ENCODE data around the gene HS1BP3. TPM values are rescaled to one million over a fixed set of nuclear protein-coding genes. Genes with fewer than 3 reads are reported as not detected.

The HS1BP3 gene
- total and polyA plus RNA-seq, 2 of the 13 experiments (the other 11 are each of a cell fraction or from before 2014, with no cell fraction given): 15.2 to 22.0 TPM

DNA sequence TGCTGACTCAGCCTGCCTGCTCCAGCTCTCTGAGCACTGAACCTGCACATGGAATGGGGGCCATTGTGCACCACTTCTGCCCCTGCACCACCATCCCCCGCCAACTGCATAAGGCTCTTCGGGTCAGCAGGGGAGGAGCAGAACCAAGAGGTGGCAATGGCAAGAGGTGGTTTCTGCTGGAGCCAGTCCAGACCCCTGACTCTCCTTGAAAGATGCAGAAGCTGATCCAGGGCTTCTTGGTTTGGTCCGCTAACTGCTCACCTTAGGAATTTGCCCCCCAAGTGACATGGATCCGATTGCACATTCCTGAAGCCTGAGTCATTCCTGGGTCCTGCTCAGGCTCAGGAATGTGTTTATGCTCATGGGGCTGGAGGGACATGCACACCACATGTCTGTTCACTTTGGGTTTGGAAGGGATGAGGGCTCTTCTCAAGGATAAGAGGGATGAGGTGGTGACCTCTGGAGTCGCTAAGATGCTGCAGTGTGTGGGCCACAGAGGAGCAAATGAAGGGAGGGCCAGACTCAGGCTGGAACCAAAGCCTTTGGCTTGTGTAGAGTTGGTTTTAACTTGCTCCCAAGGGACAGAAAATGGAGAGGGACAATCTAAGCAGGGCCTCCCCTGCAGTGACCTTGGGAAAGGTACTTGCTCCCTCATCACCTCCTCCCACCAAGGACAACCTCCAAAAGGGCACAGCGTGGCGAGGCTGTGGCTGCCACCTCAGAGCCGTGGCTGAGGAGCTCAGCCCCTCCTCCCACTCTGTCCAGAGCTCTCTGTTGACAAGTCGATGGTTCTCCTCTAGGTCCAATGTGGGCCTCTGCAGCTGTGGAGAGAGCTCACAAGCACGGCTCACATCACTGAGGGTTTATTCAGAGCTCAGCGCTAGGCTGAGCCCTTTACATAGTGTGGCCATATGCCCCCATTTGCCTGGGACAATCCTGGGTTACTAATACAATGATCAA lies 66.2 kb downstream of the HS1BP3 start (continued):
- TF ChIP-seq, protein P1, sequence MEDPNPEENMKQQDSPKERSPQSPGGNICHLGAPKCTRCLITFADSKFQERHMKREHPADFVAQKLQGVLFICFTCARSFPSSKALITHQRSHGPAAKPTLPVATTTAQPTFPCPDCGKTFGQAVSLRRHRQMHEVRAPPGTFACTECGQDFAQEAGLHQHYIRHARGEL (CRISPR knock-in tag; IDR thresholded peaks at IDR 0.05): 0 out of 2 replicates have a peak, but pooled peaks have one; percentile 51
- TF ChIP-seq, protein P2, sequence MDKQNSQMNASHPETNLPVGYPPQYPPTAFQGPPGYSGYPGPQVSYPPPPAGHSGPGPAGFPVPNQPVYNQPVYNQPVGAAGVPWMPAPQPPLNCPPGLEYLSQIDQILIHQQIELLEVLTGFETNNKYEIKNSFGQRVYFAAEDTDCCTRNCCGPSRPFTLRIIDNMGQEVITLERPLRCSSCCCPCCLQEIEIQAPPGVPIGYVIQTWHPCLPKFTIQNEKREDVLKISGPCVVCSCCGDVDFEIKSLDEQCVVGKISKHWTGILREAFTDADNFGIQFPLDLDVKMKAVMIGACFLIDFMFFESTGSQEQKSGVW (CRISPR knock-in tag; IDR thresholded peaks at IDR 0.05; ENCODE audit: borderline replicate concordance): no peak; the same call in 1 of the 2 replicates
- TF ChIP-seq GTF3A (CRISPR knock-in tag; conservative IDR thresholded peaks at IDR 0.05) (0 out of 2 replicates have a peak, but pooled peaks have one; percentile 31), REPIN1 (CRISPR knock-in tag; IDR thresholded peaks at IDR 0.05; ENCODE audit: borderline replicate concordance, low read depth) (no peak; the same call in 1 of the 2 replicates), PAWR (CRISPR knock-in tag; IDR thresholded peaks at IDR 0.05; ENCODE audit: borderline replicate concordance) (no peak), ZNF644 (CRISPR knock-in tag; IDR thresholded peaks at IDR 0.05; ENCODE audit: low read depth) (peak; percentile 85), MEF2D (CRISPR knock-in tag; IDR thresholded peaks at IDR 0.05) (peak; percentile 32; the same call in 1 of the 2 replicates), SOX13 (IDR thresholded peaks at IDR 0.05) (0 out of 2 replicates have a peak, but pooled peaks have one; percentile 34), SOX13 (CRISPR knock-in tag; conservative IDR thresholded peaks at IDR 0.05 in 1 of 2, IDR thresholded peaks at IDR 0.05 in 1 of 2) (peak; percentile 69 to 83), KDM1A (CRISPR knock-in tag; IDR thresholded peaks at IDR 0.05) (0 out of 2 replicates have a peak, but pooled peaks have one; percentile 25), GABPB1 (CRISPR knock-in tag; IDR thresholded peaks at IDR 0.05) (peak; percentile 30; the same call in 1 of the 2 replicates), NKX3-1 (CRISPR knock-in tag; IDR thresholded peaks at IDR 0.05) (no peak), ZMYM2 (CRISPR knock-in tag; IDR thresholded peaks at IDR 0.05) (no peak)
- TF ChIP-seq, protein P3, sequence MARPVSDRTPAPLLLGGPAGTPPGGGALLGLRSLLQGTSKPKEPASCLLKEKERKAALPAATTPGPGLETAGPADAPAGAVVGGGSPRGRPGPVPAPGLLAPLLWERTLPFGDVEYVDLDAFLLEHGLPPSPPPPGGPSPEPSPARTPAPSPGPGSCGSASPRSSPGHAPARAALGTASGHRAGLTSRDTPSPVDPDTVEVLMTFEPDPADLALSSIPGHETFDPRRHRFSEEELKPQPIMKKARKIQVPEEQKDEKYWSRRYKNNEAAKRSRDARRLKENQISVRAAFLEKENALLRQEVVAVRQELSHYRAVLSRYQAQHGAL (CRISPR knock-in tag; IDR thresholded peaks at IDR 0.05; ENCODE audit: not compliant biosample characterization): no peak
- TF ChIP-seq, protein P4, sequence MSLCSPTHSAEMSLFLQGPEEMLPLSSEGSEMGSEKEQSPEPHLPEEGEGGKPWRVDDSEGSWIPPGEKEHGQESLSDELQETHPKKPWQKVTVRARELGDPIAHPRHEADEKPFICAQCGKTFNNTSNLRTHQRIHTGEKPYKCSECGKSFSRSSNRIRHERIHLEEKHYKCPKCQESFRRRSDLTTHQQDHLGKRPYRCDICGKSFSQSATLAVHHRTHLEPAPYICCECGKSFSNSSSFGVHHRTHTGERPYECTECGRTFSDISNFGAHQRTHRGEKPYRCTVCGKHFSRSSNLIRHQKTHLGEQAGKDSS (CRISPR knock-in tag; IDR thresholded peaks at IDR 0.05; ENCODE audit: borderline replicate concordance, low read depth): peak; percentile 95
- TF ChIP-seq, protein P5, sequence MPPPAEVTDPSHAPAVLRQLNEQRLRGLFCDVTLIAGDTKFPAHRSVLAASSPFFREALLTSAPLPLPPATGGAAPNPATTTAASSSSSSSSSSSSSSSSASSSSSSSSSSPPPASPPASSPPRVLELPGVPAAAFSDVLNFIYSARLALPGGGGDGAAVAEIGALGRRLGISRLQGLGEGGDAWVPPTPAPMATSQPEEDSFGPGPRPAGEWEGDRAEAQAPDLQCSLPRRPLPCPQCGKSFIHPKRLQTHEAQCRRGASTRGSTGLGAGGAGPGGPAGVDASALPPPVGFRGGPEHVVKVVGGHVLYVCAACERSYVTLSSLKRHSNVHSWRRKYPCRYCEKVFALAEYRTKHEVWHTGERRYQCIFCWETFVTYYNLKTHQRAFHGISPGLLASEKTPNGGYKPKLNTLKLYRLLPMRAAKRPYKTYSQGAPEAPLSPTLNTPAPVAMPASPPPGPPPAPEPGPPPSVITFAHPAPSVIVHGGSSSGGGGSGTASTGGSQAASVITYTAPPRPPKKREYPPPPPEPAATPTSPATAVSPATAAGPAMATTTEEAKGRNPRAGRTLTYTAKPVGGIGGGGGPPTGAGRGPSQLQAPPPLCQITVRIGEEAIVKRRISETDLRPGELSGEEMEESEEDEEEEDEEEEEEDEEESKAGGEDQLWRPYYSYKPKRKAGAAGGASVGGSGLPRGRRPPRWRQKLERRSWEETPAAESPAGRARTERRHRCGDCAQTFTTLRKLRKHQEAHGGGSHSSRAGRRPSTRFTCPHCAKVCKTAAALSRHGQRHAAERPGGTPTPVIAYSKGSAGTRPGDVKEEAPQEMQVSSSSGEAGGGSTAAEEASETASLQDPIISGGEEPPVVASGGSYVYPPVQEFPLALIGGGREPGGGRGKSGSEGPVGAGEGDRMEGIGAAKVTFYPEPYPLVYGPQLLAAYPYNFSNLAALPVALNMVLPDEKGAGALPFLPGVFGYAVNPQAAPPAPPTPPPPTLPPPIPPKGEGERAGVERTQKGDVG (CRISPR knock-in tag; IDR thresholded peaks at IDR 0.05; ENCODE audit: borderline replicate concordance): no peak
- TF ChIP-seq, protein P6, sequence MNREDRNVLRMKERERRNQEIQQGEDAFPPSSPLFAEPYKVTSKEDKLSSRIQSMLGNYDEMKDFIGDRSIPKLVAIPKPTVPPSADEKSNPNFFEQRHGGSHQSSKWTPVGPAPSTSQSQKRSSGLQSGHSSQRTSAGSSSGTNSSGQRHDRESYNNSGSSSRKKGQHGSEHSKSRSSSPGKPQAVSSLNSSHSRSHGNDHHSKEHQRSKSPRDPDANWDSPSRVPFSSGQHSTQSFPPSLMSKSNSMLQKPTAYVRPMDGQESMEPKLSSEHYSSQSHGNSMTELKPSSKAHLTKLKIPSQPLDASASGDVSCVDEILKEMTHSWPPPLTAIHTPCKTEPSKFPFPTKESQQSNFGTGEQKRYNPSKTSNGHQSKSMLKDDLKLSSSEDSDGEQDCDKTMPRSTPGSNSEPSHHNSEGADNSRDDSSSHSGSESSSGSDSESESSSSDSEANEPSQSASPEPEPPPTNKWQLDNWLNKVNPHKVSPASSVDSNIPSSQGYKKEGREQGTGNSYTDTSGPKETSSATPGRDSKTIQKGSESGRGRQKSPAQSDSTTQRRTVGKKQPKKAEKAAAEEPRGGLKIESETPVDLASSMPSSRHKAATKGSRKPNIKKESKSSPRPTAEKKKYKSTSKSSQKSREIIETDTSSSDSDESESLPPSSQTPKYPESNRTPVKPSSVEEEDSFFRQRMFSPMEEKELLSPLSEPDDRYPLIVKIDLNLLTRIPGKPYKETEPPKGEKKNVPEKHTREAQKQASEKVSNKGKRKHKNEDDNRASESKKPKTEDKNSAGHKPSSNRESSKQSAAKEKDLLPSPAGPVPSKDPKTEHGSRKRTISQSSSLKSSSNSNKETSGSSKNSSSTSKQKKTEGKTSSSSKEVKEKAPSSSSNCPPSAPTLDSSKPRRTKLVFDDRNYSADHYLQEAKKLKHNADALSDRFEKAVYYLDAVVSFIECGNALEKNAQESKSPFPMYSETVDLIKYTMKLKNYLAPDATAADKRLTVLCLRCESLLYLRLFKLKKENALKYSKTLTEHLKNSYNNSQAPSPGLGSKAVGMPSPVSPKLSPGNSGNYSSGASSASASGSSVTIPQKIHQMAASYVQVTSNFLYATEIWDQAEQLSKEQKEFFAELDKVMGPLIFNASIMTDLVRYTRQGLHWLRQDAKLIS (CRISPR knock-in tag; IDR thresholded peaks at IDR 0.05): peak; percentile 80; the same call in 1 of the 2 replicates

All from HepG2 (cell line).